ENCODE measurements around the gene CEMIP. TPM values are rescaled to one million over a fixed set of nuclear protein-coding genes. Genes with fewer than 3 reads are reported as not detected.

The CEMIP gene
- total and polyA plus RNA-seq, 2 of the 8 experiments (the other 6 are each of a cell fraction or from before 2014, with no cell fraction given) = 0.11 to 0.60 TPM

DNA sequence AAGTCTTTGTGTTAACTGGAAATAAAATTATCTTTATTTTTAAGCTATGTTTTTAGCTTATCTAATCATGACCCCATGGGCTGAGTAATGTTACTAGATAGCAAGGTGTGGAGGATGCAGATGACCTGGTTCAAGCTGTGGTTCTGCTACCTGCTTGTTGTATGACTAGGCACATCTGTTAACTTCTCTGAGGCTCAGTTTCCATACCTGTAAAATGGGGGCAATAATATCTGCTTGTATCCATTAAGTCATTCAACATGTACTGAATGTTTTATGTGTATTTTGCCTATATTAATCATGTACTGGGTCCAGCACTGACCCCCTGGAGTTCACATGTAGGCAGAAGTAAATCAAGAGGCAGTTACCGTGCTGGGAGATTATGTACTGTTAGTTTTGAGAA is 51.5 kb downstream of the CEMIP start:
- WGBS, 2 experiments (ENCODE audit: extremely low coverage in 1 of 2, insufficient coverage in 1 of 2, insufficient read length in 1 of 2, insufficient replicate concordance in 2 of 2, low coverage in 1 of 2, low lambda C conversion rate in 2 of 2, missing lambda C conversion rate in 1 of 2) = 100% methylated on average over 1 of the region's 1 CpG; no CpG with 5 or more reads in 1 of the 2 experiments
- peak overlapping the region; percentile 10 for H3K4ac ChIP-seq (replicated peaks; ENCODE audit: insufficient read length, low read depth, low read length)
- no peak overlapping the region for H2BK15ac ChIP-seq (ENCODE audit: low read length)
- no peak overlapping the region for H3K27ac ChIP-seq (ENCODE audit: low read depth, low read length)
- H2AFZ ChIP-seq (ENCODE audit: low read length) = no peak overlapping the region
- H2BK12ac ChIP-seq (ENCODE audit: low read depth, low read length) = peak overlapping the region; percentile 82
- H3K79me2 ChIP-seq (ENCODE audit: control insufficient read depth in 1 of 2, insufficient read depth in 2 of 2, low read length in 2 of 2) = no peaks in the 10 kb centered on the region
- no peaks in the 10 kb centered on the region; a peak in 1 of 8 replicates for H3K36me3 ChIP-seq (ENCODE audit: control insufficient read depth in 2 of 4, insufficient read depth in 4 of 4, low read length in 3 of 4)
- no peaks in the 10 kb centered on the region for H3K23me2 ChIP-seq (ENCODE audit: low read depth, low read length)
- H4K5ac ChIP-seq (ENCODE audit: insufficient read length, low read depth, low read length) = no peak overlapping the region
- peak overlapping the region; percentile 86; the same call in 1 of the 2 replicates for H2AK5ac ChIP-seq (ENCODE audit: low read depth, low read length)
- no peaks in the 10 kb centered on the region for H3K79me1 ChIP-seq (ENCODE audit: low read depth, low read length)
- no peak overlapping the region for H3K23ac ChIP-seq (ENCODE audit: insufficient read length)
- H2BK5ac ChIP-seq (ENCODE audit: low read depth, low read length) = peak overlapping the region; percentile 95
- FAIRE-seq = no peak
- peak overlapping the region; percentile 95; the same call in 1 of the 2 replicates for H3K18ac ChIP-seq (ENCODE audit: extremely low read depth, low read length)
- H2BK20ac ChIP-seq (ENCODE audit: low read length) = peak overlapping the region; percentile 96; the same call in 1 of the 2 replicates
- H3K9ac ChIP-seq (replicated peaks in 1 of 4; ENCODE audit: extremely low read depth in 1 of 4, low read depth in 3 of 4, low read length in 3 of 4) = no peak overlapping the region
- no peak for DNase-seq (ENCODE audit: low read depth in 1 of 2, low spot score in 2 of 2)
- H3K4me3 ChIP-seq (ENCODE audit: extremely low read depth in 1 of 4, insufficient read depth in 2 of 4, low read depth in 3 of 4, low read length in 4 of 4) = no peak overlapping the region
- H3K14ac ChIP-seq (ENCODE audit: insufficient read length) = no peak overlapping the region
- H3K4me1 ChIP-seq (replicated peaks in 1 of 4; ENCODE audit: control insufficient read depth in 3 of 4, insufficient read depth in 4 of 4, low read length in 3 of 4) = peaks cover 2 to 11% (median 9%) of the 10 kb centered on the region in 4 experiments
- no peak overlapping the region for H4K8ac ChIP-seq (ENCODE audit: extremely low read depth, insufficient read depth, low read length)
- H3K4me2 ChIP-seq (ENCODE audit: insufficient read depth in 1 of 2, low read depth in 2 of 2, low read length in 2 of 2) = no peak overlapping the region; a peak in 1 of 4 replicates
- no peaks in the 10 kb centered on the region for H4K20me1 ChIP-seq (replicated peaks in 1 of 2; ENCODE audit: control insufficient read depth in 1 of 2, insufficient read depth in 2 of 2, low read length in 2 of 2)
- no peak overlapping the region for H3K56ac ChIP-seq (replicated peaks; ENCODE audit: insufficient read length, low read depth, low read length)
- H2BK120ac ChIP-seq (replicated peaks; ENCODE audit: low read depth, low read length) = peak overlapping the region; percentile 7
- H3K27me3 ChIP-seq (replicated peaks in 1 of 4; ENCODE audit: control insufficient read depth in 3 of 4, extremely low read depth in 1 of 4, insufficient read depth in 3 of 4, low read length in 3 of 4) = no peaks in the 10 kb centered on the region
- H3K9me3 ChIP-seq (ENCODE audit: insufficient read depth in 2 of 2, low read depth in 1 of 2, low read length in 1 of 2) = no peaks in the 10 kb centered on the region
- ChIA-PET CTCF (ENCODE audit: partially characterized antibody) (interaction anchor here (0.7 to 1.9 kb wide), 7 partner anchors 14 to 1908 kb away, joined by 3 to 6 read pairs (median 4); no protein-coding TSS in a partner anchor), POLR2A (ENCODE audit: partially characterized antibody) (interaction anchor here (1.7 kb wide), 1 partner anchor 10 kb away, joined by 4 read pairs; no protein-coding TSS in a partner anchor)
- H4K91ac ChIP-seq (replicated peaks; ENCODE audit: insufficient read length, low read length) = peak overlapping the region; percentile 57
- no peak for TF ChIP-seq ZNF274 (IDR thresholded peaks at IDR 0.05; ENCODE audit: borderline replicate concordance, extremely low read depth, low read length)
